ENCODE measurements around the gene TNFRSF9.
"Not testable (repeated sequence)": the region's sequence is repeated elsewhere in the genome, so short reads cannot be mapped to it uniquely, and the experiment has no call there.

Gene TNFRSF9

DNA sequence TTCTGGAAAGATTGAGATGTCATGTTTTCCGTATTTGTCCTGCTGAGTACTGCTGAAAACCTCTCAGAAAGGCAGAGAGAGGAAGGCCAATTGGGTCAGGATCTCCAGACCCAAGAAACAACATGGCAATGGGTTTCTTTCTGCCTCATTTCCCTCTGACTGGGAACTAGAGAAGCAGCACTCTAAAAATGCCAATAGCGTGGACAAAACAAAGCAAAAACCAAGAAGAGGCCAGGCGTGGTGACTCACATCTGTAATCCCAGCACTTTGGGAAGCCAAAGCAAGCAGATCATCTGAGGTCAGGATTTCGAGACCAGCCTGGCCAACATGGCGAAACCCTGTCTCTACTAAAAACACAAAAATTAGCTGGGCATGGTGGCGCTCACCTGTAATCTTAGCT lies 18.3 kb downstream of the TNFRSF9 start:
- H4K20me1 ChIP-seq (ENCODE audit: insufficient read depth, low read length) = no peaks in the 10 kb centered on the region
- H3K4me1 ChIP-seq (ENCODE audit: insufficient read depth, low read length, severe bottlenecking) = no peaks in the 10 kb centered on the region
- H3K9ac ChIP-seq (ENCODE audit: low read length) = no peak overlapping the region
- no peak overlapping the region for H3K4me3 ChIP-seq (ENCODE audit: low read depth, low read length, poor library complexity, severe bottlenecking)
- H3K36me3 ChIP-seq (ENCODE audit: insufficient read depth, low read length) = no peaks in the 10 kb centered on the region
- no peaks in the 10 kb centered on the region for H3K79me2 ChIP-seq (ENCODE audit: insufficient read depth, low read length)
- H3K27me3 ChIP-seq (ENCODE audit: insufficient read depth, low read length) = no peaks in the 10 kb centered on the region
- no peaks in the 10 kb centered on the region for H3K9me3 ChIP-seq (ENCODE audit: low read length)
- no peak overlapping the region for H2AFZ ChIP-seq (ENCODE audit: low read length)
- TF ChIP-seq CTCF (IDR thresholded peaks at IDR 0.05; ENCODE audit: low read length) (no peak), EZH2 (IDR thresholded peaks at IDR 0.05; ENCODE audit: borderline replicate concordance, low read length) (no peak)
- no peak overlapping the region for H3K4me2 ChIP-seq (ENCODE audit: low read length)
- no peak overlapping the region for H3K27ac ChIP-seq (ENCODE audit: low read depth, low read length, poor library complexity, severe bottlenecking)
- H3F3A ChIP-seq (ENCODE audit: insufficient read depth, low read length) = no peaks in the 10 kb centered on the region
- H3K9me2 ChIP-seq (ENCODE audit: low read depth, low read length) = no peaks in the 10 kb centered on the region

- H3K4me3 ChIP-seq (ENCODE audit: low read depth, low read length, poor library complexity, severe bottlenecking) = no peak overlapping the region
- H4K20me1 ChIP-seq (ENCODE audit: insufficient read depth, low read length) = no peaks in the 10 kb centered on the region
- H3K27ac ChIP-seq (ENCODE audit: low read depth, low read length, poor library complexity, severe bottlenecking) = no peak overlapping the region
- H3K4me1 ChIP-seq (ENCODE audit: insufficient read depth, low read length, severe bottlenecking) = no peaks in the 10 kb centered on the region
- no peaks in the 10 kb centered on the region for H3K36me3 ChIP-seq (ENCODE audit: insufficient read depth, low read length)
- no peaks in the 10 kb centered on the region for H3K27me3 ChIP-seq (ENCODE audit: insufficient read depth, low read length)
- no peaks in the 10 kb centered on the region for H3K9me2 ChIP-seq (ENCODE audit: low read depth, low read length)
- H3K4me2 ChIP-seq (ENCODE audit: low read length) = no peak overlapping the region
- H2AFZ ChIP-seq (ENCODE audit: low read length) = no peak overlapping the region
- no peak overlapping the region for H3K9ac ChIP-seq (ENCODE audit: low read length)
- no peak for TF ChIP-seq EZH2 (IDR thresholded peaks at IDR 0.05; ENCODE audit: borderline replicate concordance, low read length)
- TF ChIP-seq CTCF (IDR thresholded peaks at IDR 0.05; ENCODE audit: low read length) = no peak
- no peaks in the 10 kb centered on the region for H3K9me3 ChIP-seq (ENCODE audit: low read length)
- H3F3A ChIP-seq (ENCODE audit: insufficient read depth, low read length) = no peaks in the 10 kb centered on the region
- no peaks in the 10 kb centered on the region for H3K79me2 ChIP-seq (ENCODE audit: insufficient read depth, low read length)
Measured at GRCh38 chr1:7921796-7922195, 18.8 kb downstream of the TNFRSF9 start.

DNA sequence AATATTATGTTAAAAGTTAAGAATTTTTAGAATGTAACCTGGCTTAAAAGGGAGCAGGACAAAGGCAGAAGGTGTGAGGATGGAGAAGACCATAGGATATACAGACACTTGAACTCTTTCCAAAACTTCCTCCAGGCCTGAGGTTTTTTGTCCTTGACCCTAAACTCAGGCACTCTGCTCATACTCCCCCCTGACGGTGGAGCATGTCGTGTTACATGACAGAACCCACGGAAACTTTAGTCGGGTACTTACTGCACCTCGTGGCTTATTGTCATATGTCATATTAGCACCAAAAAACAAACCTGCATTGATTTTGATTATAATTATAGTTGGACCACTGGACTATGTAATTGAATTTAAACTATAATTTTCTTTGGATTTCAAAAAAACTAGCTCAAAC lies 20.8 kb downstream of the TNFRSF9 start:
- H3K4me1 ChIP-seq (ENCODE audit: insufficient read depth, low read length, severe bottlenecking) = no peaks in the 10 kb centered on the region
- no peaks in the 10 kb centered on the region for H3K36me3 ChIP-seq (ENCODE audit: insufficient read depth, low read length)
- no peaks in the 10 kb centered on the region for H3K27me3 ChIP-seq (ENCODE audit: insufficient read depth, low read length)
- H3K9me2 ChIP-seq (ENCODE audit: low read depth, low read length) = no peaks in the 10 kb centered on the region
- no peak overlapping the region for H3K9ac ChIP-seq (ENCODE audit: low read length)
- no peak overlapping the region for H3K27ac ChIP-seq (ENCODE audit: low read depth, low read length, poor library complexity, severe bottlenecking)
- no peak overlapping the region for H3K4me2 ChIP-seq (ENCODE audit: low read length)
- TF ChIP-seq EZH2 (IDR thresholded peaks at IDR 0.05; ENCODE audit: borderline replicate concordance, low read length) (no peak), CTCF (IDR thresholded peaks at IDR 0.05; ENCODE audit: low read length) (no peak)
- no peak overlapping the region for H2AFZ ChIP-seq (ENCODE audit: low read length)
- no peaks in the 10 kb centered on the region for H3K9me3 ChIP-seq (ENCODE audit: low read length)
- no peaks in the 10 kb centered on the region for H3F3A ChIP-seq (ENCODE audit: insufficient read depth, low read length)
- no peak overlapping the region for H3K4me3 ChIP-seq (ENCODE audit: low read depth, low read length, poor library complexity, severe bottlenecking)
- H4K20me1 ChIP-seq (ENCODE audit: insufficient read depth, low read length) = no peaks in the 10 kb centered on the region
- no peaks in the 10 kb centered on the region for H3K79me2 ChIP-seq (ENCODE audit: insufficient read depth, low read length)

- not testable (repeated sequence) for H3F3A ChIP-seq (ENCODE audit: insufficient read depth, low read length); H3K4me2 ChIP-seq (ENCODE audit: low read length); H3K4me3 ChIP-seq (ENCODE audit: low read depth, low read length, poor library complexity, severe bottlenecking); H3K27me3 ChIP-seq (ENCODE audit: insufficient read depth, low read length); H3K79me2 ChIP-seq (ENCODE audit: insufficient read depth, low read length); H3K4me1 ChIP-seq (ENCODE audit: insufficient read depth, low read length, severe bottlenecking); H4K20me1 ChIP-seq (ENCODE audit: insufficient read depth, low read length); H3K9me2 ChIP-seq (ENCODE audit: low read depth, low read length); H3K9ac ChIP-seq (ENCODE audit: low read length); H3K27ac ChIP-seq (ENCODE audit: low read depth, low read length, poor library complexity, severe bottlenecking); H3K36me3 ChIP-seq (ENCODE audit: insufficient read depth, low read length); H3K9me3 ChIP-seq (ENCODE audit: low read length); H2AFZ ChIP-seq (ENCODE audit: low read length)
Measured at GRCh38 chr1:7917971-7918370, 22.7 kb downstream of the TNFRSF9 start.
